AG09319 (cell line): ENCODE measurements around the gene ALOXE3.
"Not testable (repeated sequence)": the region's sequence is repeated elsewhere in the genome, so short reads cannot be mapped to it uniquely, and the experiment has no call there.

Source experiments
- DNase-seq: peaks from one replicate; pipeline ENCODE4 v3.0.0-alpha.2; 2010; ENCODE audit warnings: low read depth; ENCODE audit errors: extremely low read depth
- CTCF ChIP-seq: IDR thresholded peaks from 2 replicates; pipeline ENCODE4 v1.5.1; 2011; ENCODE audit warnings: low read depth, mild to moderate bottlenecking, inconsistent platforms, low read length, moderate library complexity

The ALOXE3 gene

GRCh38 chr17:8109661-8110455 lies 8.5 kb downstream of the ALOXE3 start:
- DNase-seq = no peak
- TF ChIP-seq CTCF = peak; percentile 66

DNA sequence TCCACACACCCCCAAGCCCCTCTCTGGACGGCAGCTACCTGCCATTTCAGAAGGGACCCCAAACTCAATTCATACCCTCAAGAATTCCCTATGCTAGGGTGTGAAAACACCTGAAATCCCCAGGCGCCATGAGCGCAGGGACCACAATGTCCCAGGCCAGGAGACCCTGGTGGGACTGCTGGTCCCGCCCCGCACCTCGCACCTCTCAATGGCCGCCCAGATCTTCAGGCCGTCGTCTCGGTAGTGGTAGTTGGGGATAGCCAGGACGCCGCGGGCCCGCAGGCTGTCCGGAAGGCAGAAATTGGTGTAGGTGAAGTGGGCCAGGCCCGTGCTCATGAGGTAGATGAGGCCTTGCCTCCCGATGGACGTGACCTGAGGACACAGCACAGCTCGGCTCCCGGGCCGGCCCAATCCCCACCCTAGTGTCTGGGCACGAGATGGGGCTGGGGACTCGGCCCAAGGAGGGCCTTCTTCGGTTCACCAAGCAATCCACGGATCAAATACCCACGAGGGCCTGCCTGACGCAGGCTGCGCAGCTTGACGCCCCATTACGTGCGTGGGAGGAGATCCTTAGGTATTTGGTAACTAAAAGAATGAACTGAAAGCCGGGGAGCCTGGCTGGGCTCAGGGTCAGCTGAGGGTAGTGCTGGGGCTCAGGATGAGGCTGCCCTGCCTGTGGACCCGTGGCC lies 9.2 kb downstream of the ALOXE3 start:
- TF ChIP-seq CTCF = no peak
- no peak for DNase-seq

DNA sequence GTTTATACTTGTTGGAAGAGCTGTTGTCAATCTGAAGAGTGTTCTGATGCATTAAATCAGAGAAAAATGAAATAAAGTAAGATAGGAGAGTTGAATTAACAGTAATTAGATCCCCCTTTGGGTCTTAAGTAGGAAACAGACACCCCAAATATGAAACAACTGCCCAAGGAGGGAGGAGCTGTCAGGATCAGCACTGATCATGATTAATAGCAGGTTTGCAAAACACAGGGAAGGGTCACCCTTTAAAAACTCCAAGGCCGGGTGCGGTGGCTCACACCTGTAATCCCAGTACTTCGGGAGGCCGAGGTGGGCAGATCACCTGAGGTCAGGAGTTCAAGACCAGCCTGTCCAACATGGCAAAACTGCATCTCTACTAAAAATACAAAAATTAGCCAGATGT lies 11.3 kb downstream of the ALOXE3 start:
- not testable (repeated sequence) for DNase-seq

DNA sequence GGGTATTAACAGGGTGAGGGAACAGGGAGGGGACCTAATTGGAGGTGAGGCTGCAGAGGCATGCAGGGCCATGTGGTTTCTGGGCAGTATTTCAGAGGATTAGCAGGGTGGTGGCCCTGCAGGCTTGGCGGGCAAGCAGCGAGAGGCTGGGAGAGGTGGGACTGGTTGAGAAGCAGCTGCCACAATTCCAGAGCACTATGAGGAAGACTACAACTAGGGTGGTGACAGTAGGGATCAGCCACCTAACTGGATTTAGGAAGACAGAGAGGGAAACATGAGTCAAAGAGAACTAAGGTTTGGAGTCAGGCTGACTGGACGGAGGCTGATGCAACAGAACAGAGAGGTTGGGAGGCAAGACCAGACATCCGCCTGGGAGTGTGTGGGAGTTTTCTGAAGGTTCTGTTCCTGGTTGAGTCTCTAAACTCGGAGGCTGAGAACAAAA lies 12.3 kb downstream of the ALOXE3 start:
- TF ChIP-seq CTCF = no peak
- DNase-seq = no peak

- no peak for DNase-seq
- TF ChIP-seq CTCF = no peak
Observed at GRCh38 chr17:8104911-8105310, 13.4 kb downstream of the ALOXE3 start.

GRCh38 chr17:8103549-8103948 lies 14.8 kb downstream of the ALOXE3 start:
- DNase-seq = no peak
- TF ChIP-seq CTCF = no peak

DNA sequence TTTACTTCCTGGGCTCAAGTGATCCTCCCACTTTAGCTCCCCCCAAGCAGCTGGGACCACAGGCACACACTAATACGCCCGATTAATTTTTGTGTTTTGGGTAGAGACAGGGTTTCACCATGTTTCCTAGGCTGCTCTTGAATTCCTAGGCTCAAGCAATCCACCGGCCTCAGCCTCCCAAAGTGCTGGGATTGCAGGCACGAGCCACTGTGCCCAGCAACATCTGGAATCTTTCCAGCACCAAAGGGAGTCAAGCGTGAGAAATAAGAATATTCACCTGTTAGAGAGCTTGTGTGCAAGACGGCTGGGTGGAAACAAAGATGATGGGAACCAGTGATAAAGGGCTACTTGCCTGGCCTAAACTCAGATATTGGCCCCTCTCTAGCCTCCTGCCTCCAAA lies 16.6 kb downstream of the ALOXE3 start:
- no peak for DNase-seq
- no peak for TF ChIP-seq CTCF
